Activated CD4-positive, alpha-beta T cell treated with anti-CD3 and anti-CD28 coated beads, Interleukin-2, amount 10 ng/mL, durations not matched to agents 7 days and 5 days (primary cell): ENCODE results near the gene SH2D3C. TPM values are rescaled to one million over a fixed set of nuclear protein-coding genes. Genes with fewer than 3 reads are reported as not detected.

Source experiments
- CTCF ChIA-PET: fragments of 350-600 bp; sonication (Branson Sonifier 250); formaldehyde crosslinking; loops from one replicate; lab custom pipeline; 2021; ENCODE audit warnings: antibody characterized with exemption; lab: Charles Lee
- POLR2A ChIA-PET: fragments of 350-600 bp; sonication (Branson Sonifier 250); formaldehyde crosslinking; loops from one replicate; lab custom pipeline; 2021; ENCODE audit warnings: antibody characterized with exemption; lab: Charles Lee
- DNase-seq: peaks from one replicate; pipeline ENCODE4 v3.0.0-alpha.2; 2020
- H3K27ac Mint-ChIP-seq: one replicate; pipeline ENCODE4 v1.8.0; 2021; ENCODE audit warnings: mild to moderate bottlenecking, moderate library complexity, mixed read lengths
- H3K27me3 Mint-ChIP-seq: one replicate; pipeline ENCODE4 v1.8.0; 2021; ENCODE audit warnings: mixed read lengths
- H3K36me3 Mint-ChIP-seq: one replicate; pipeline ENCODE4 v1.8.0; 2021; ENCODE audit warnings: low read depth, mixed read lengths
- H3K4me1 Mint-ChIP-seq: one replicate; pipeline ENCODE4 v1.8.0; 2021; ENCODE audit warnings: mixed read lengths
- H3K4me3 Mint-ChIP-seq: one replicate; pipeline ENCODE4 v1.8.0; 2021; ENCODE audit warnings: mild to moderate bottlenecking, moderate library complexity, mixed read lengths
- H3K9me3 Mint-ChIP-seq: one replicate; pipeline ENCODE4 v1.8.0; 2021; ENCODE audit warnings: mixed read lengths
- total RNA-seq, 2 experiments: library from RNA; stranded (reverse); gene quantifications; one replicate each; pipeline ENCODE4 v1.2.3, GENCODE V29; 2021

Gene SH2D3C
- total RNA-seq, 2 experiments from 2014 or later, result 67.9 to 71.4 TPM

DNA sequence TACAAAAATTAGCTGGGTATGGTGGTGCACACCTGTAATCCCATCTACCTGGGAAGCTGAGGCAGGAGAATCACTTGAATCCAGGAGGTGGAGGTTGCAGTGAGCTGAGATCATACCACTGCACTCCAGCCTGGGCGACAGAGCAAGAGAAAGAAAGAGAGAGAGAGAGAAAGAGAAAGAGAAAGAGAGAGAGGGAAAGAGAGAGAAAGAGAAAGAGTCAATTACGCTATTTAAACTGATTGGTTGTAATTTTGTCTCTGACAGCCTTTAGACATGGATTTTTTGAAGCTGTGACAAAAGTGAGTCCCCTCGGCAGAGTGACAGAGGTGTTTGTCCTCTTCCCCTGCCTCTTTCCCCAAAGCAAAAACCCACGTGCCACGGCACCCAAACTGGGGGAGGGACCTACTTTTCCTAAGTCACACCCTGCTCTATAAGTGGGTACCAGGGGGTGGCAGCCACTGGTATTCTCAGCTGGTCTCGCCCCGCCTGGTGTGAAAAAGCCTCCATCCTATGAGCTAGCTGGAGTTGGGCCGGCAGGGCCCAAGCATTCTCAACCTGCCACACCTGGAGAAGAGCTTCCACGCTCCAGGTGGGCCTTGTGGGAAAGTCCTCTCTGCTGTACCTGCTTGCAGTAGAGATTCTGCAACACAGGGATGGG is 75.0 kb downstream of the SH2D3C start:
- Mint-ChIP-seq H3K4me1 (peaks cover 22% of the 10 kb centered on the region), H3K27ac (no peak overlapping the region), H3K4me3 (no peak overlapping the region), H3K27me3 (no peaks in the 10 kb centered on the region), H3K36me3 (no peaks in the 10 kb centered on the region), H3K9me3 (no peaks in the 10 kb centered on the region)
- ChIA-PET CTCF (interaction anchor here (0.6 to 4.3 kb wide), 4 partner anchors 30 to 734 kb away, joined by 3 to 17 read pairs (median 5); partner anchors contain the start of gene TOR2A), POLR2A (no interaction called here)
- no peak for DNase-seq

GRCh38 chr9:127700594-127701255 is 77.7 kb downstream of the SH2D3C start:
- DNase-seq, result no peak
- ChIA-PET POLR2A (no interaction called here), CTCF (no interaction called here)
- Mint-ChIP-seq H3K4me1 (peaks cover 16% of the 10 kb centered on the region), H3K9me3 (no peaks in the 10 kb centered on the region), H3K27ac (no peak overlapping the region), H3K27me3 (no peaks in the 10 kb centered on the region), H3K36me3 (no peaks in the 10 kb centered on the region), H3K4me3 (no peak overlapping the region)

DNA sequence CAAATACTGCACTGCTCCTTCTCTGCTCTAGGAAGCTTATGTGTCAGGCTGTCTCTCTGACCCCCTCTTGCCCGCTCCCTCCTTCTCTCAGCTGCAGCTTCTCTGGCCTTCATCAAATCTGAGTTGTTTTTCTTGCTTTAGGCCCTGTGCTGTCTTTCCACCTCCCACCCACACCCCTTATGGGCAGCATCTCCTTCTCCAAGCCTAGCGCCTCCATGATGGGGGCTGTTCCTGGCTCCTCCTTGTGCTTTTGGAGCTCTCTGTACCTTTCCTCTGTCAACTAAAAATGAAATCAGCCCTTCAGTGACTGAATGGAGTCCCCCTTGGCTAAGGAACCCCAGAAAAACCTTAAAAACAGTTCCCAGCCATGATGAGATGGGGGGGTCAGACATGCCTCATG is 78.3 kb downstream of the SH2D3C start:
- no peak overlapping the region for H3K27ac Mint-ChIP-seq
- H3K36me3 Mint-ChIP-seq, result no peaks in the 10 kb centered on the region
- ChIA-PET CTCF (interaction anchor here (0.6 kb wide), 1 partner anchor 63 kb away, joined by 4 read pairs; no protein-coding TSS in a partner anchor), POLR2A (no interaction called here)
- peaks cover 16% of the 10 kb centered on the region for H3K4me1 Mint-ChIP-seq
- no peak for DNase-seq
- no peaks in the 10 kb centered on the region for H3K27me3 Mint-ChIP-seq
- H3K4me3 Mint-ChIP-seq, result no peak overlapping the region
- no peaks in the 10 kb centered on the region for H3K9me3 Mint-ChIP-seq

GRCh38 chr9:127698985-127699670 is 79.3 kb downstream of the SH2D3C start:
- peak; percentile 85 for DNase-seq
- Mint-ChIP-seq H3K36me3 (no peaks in the 10 kb centered on the region), H3K4me1 (peaks cover 16% of the 10 kb centered on the region), H3K9me3 (no peaks in the 10 kb centered on the region), H3K27me3 (no peaks in the 10 kb centered on the region), H3K27ac (peak overlapping the region; percentile 76), H3K4me3 (peak overlapping the region; percentile 33)
- ChIA-PET POLR2A (no interaction called here), CTCF (interaction anchor here (0.6 kb wide), 1 partner anchor 64 kb away, joined by 4 read pairs; no protein-coding TSS in a partner anchor)

DNA sequence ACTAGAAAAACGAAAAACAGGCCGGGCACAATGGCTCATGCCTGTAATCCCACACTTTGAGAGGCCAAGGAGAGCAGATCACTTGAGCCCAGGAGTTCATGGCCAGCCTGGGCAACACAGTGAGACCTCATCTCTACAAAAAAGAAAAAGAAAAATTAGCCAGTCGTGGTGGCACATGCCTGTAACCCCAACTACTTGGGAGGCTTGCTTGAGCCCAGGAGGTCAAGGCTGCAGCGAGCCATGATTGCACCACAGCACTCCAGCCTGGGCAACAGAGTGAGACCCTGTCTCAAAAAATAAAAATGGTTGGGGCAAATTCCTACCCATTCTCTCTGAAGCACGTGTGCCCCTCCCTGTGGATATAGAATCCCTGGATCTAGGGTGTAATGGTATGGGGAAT is 80.1 kb downstream of the SH2D3C start:
- Mint-ChIP-seq H3K36me3 (no peaks in the 10 kb centered on the region), H3K4me3 (no peak overlapping the region), H3K27me3 (no peaks in the 10 kb centered on the region), H3K27ac (no peak overlapping the region), H3K9me3 (no peaks in the 10 kb centered on the region), H3K4me1 (peaks cover 16% of the 10 kb centered on the region)
- ChIA-PET POLR2A (no interaction called here), CTCF (no interaction called here)
- DNase-seq, result no peak

DNA sequence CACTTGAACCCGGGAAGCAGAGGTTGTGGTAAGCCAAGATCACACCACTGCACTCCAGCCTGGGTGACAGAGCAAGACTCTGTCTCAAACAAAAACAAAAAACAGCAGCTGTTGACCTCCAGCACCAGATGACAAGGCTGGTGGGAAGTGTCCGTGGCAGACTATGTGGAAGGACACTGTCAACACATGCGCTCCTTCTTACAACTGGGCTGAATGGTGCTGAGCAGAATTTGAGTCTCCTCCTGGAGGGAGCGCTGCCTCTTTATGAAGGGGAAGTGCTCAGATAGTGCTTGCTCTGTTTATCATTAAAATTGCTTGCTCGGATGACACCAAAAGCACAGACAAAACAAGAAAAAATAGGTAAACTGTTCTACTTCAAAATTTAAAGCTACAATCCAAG is 80.9 kb downstream of the SH2D3C start:
- no peaks in the 10 kb centered on the region for H3K9me3 Mint-ChIP-seq
- H3K27ac Mint-ChIP-seq, result no peak overlapping the region
- H3K36me3 Mint-ChIP-seq, result no peaks in the 10 kb centered on the region
- ChIA-PET CTCF (no interaction called here), POLR2A (no interaction called here)
- H3K4me1 Mint-ChIP-seq, result peaks cover 15% of the 10 kb centered on the region
- no peak overlapping the region for H3K4me3 Mint-ChIP-seq
- H3K27me3 Mint-ChIP-seq, result no peaks in the 10 kb centered on the region
- no peak for DNase-seq

GRCh38 chr9:127694890-127695720 is 83.4 kb downstream of the SH2D3C start:
- ChIA-PET POLR2A (no interaction called here), CTCF (interaction anchor here (0.6 to 1.5 kb wide), 2 partner anchors 14 to 131 kb away, joined by 3 to 4 read pairs; no protein-coding TSS in a partner anchor)
- DNase-seq, result no peak
- Mint-ChIP-seq H3K4me1 (peaks cover 13% of the 10 kb centered on the region), H3K9me3 (no peaks in the 10 kb centered on the region), H3K27ac (peak overlapping the region; percentile 1), H3K27me3 (no peaks in the 10 kb centered on the region), H3K4me3 (no peak overlapping the region), H3K36me3 (no peaks in the 10 kb centered on the region)

DNA sequence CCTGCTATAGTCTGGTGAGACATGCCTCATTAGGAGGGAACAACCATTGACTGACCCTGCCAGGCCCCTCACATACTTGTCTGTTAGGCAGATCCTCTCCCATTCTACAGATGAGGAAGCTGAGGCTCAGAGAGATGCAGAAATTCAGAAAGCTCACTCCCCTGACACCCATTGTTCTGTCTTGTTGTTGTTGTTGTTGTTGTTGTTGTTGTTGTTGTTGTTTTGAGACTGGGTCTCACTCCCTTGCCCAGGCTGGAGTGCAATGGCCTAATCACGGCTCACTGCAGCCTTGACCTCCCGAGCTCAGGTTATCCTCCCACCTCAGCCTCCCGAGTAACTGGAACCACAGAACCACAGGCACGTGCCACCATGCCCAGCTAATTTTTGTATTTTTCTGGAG is 84.8 kb downstream of the SH2D3C start:
- Mint-ChIP-seq H3K4me1 (peaks cover 2% of the 10 kb centered on the region), H3K36me3 (no peaks in the 10 kb centered on the region), H3K4me3 (no peak overlapping the region), H3K27me3 (no peaks in the 10 kb centered on the region), H3K27ac (no peak overlapping the region), H3K9me3 (no peaks in the 10 kb centered on the region)
- ChIA-PET CTCF (interaction anchor here (1.5 kb wide), 1 partner anchor 12 kb away, joined by 3 read pairs; no protein-coding TSS in a partner anchor), POLR2A (no interaction called here)
- DNase-seq, result no peak

DNA sequence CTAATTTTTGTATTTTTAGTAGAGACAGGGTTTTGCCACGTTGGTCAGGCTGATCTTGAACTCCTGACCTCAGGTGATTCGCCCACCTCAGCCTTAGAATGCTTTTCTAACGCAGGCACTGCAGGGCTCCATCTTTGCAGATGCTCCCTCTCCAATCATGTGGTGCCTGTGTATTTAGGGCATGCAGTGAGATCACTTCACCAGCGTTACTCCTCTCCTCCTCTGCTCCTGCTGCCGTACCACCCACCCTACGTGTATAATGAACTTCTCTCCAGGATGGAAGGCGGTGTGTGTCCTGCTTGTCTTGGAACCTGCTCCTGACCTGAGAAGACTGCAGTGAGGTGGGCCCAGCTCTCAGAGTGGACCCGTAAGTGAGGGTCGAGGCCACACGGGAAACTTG is 85.3 kb downstream of the SH2D3C start:
- Mint-ChIP-seq H3K9me3 (no peaks in the 10 kb centered on the region), H3K36me3 (no peaks in the 10 kb centered on the region), H3K4me3 (no peak overlapping the region), H3K27me3 (no peaks in the 10 kb centered on the region), H3K4me1 (peaks cover under 1% of the 10 kb centered on the region), H3K27ac (no peak overlapping the region)
- POLR2A ChIA-PET, result no interaction called here
- CTCF ChIA-PET, result interaction anchor here (1.5 kb wide), 1 partner anchor 12 kb away, joined by 3 read pairs; no protein-coding TSS in a partner anchor
- DNase-seq, result no peak

DNA sequence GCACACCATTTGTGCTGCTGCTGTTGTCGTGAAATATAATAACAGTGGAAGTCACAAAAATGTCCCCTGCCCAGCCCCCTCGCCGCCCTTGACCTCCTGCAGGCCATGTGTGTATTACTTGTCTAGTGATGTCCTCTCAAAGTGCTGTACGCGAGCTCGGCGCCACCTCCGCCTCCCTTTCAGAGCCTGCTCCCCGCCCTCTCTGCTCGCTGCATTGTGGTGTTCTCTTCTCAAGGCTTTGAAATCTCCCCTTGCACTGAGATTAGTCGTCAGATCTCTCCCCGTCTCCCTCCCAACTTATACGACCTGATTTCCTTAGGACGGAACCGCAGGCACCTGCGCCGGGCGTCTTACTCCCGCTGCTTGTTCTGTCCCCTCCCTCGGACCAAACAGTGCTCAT is 86.4 kb downstream of the SH2D3C start:
- POLR2A ChIA-PET, result no interaction called here
- Mint-ChIP-seq H3K27ac (no peak overlapping the region), H3K4me3 (no peak overlapping the region), H3K27me3 (no peaks in the 10 kb centered on the region), H3K9me3 (no peaks in the 10 kb centered on the region), H3K4me1 (no peaks in the 10 kb centered on the region), H3K36me3 (no peaks in the 10 kb centered on the region)
- CTCF ChIA-PET, result interaction anchor here (0.9 kb wide), 1 partner anchor 43 kb away, joined by 3 read pairs; the partner anchor contains the start of gene TOR2A
- DNase-seq, result no peak

- Mint-ChIP-seq H3K36me3 (no peaks in the 10 kb centered on the region), H3K4me1 (no peaks in the 10 kb centered on the region), H3K27me3 (no peaks in the 10 kb centered on the region), H3K9me3 (no peaks in the 10 kb centered on the region), H3K27ac (no peak overlapping the region), H3K4me3 (no peak overlapping the region)
- CTCF ChIA-PET, result interaction anchor here (0.7 kb wide), 1 partner anchor 116 kb away, joined by 3 read pairs; no protein-coding TSS in a partner anchor
- DNase-seq, result no peak
- POLR2A ChIA-PET, result no interaction called here
Measured at GRCh38 chr9:127690735-127691134, 87.7 kb downstream of the SH2D3C start.

DNA sequence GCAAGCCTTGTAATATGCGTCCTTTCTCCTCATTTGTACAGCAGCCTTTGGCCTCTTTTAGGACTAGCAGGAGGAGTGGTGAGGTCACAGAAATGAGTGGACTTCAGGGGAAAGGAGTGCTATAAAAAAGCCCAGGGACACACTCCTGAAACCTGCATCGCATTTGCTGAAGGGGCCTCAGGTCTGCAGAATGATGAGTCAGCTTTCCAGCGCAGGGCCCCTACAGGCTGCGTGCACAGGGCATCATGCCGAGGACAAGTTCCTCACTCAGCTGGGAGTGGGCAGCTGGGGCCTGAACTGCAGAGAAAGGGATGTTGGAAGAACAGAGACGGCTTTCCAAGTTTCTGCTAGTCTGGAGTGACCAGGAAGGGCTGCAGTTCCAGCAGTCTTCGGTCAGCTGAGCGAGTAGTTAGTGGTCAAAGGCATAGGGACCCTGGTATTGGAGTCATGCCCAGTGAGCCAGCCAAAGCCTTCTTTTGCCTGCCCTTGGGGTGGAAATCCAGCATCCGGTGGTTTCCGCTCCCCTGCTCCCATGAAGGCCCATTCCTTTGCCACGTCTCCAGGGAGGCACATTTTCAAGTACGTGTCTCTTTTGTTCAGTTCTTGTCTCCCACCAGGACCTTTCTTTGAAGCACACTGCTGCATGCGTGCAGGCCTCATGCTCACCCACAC is 89.0 kb downstream of the SH2D3C start:
- Mint-ChIP-seq H3K27ac (no peak overlapping the region), H3K36me3 (no peaks in the 10 kb centered on the region), H3K9me3 (no peaks in the 10 kb centered on the region), H3K4me3 (no peak overlapping the region), H3K27me3 (no peaks in the 10 kb centered on the region), H3K4me1 (no peaks in the 10 kb centered on the region)
- POLR2A ChIA-PET, result no interaction called here
- DNase-seq, result no peak
- CTCF ChIA-PET, result no interaction called here
